Measurements from ENCODE around the gene JUND.

The JUND gene

DNA sequence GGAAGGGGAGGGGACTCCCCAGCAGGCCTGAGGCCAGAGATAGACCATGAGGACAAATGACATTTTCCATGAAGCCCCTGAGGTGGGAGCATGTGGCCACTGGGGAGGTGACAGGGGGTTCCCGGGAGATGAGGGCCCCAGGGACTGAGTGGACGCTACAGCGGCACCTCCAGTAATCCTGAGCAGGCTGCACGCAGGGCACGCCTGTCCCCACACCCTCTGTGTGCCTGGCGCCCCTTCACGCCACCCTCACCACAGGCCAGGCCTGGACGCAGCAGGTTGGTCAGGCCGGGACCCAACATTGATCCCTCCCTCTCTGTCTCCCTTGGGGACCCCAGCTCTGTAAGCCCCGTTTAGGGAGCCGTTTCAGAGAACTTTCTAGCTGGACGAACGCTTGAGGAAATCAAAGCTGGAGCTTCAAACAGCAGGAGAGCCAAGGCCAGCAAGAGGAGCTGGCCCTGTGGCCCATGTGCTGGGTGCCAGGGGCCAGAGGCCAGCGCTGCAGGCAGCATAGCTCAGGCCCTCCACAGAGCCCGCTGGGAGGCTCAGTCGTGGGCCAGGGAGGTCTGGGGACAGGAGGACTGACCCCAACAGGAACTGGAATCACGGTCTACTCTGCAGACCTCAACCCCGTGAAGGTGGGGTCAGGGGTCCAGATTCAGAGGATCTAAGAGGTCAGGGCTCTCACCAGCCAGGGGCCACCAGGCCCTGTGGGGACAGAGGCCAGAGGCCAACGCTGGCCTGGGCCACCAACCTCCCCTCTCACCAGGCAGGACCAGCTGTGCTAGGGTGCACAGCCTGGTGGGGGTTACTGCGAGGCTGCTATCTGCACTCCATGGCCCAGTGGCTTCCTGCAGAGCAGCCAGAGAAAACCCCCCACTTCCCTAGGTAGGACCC, 26.9 kb upstream of the JUND start:
- no peak for DNase-seq

DNA sequence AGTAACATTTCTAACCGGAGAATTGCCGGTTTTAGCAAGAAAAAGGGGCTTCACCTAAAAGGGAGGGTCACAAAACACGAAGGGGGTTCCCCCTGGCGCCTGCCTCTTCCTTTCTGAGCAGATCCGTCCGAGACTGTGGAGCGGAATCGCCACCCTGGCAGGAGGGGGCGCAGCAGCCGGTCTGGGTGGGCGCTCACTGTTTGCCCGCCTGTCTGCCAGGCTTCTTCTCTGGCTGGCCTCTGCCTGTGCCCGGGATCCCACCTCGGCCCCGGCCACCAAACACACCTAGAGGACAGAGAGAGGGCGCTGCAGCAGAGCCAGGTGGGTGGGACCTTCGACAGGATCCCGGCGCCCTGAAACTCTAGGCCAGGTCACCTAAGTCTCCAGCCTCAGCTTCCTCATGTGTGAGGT, 25.9 kb upstream of the JUND start:
- DNase-seq: no peak

DNA sequence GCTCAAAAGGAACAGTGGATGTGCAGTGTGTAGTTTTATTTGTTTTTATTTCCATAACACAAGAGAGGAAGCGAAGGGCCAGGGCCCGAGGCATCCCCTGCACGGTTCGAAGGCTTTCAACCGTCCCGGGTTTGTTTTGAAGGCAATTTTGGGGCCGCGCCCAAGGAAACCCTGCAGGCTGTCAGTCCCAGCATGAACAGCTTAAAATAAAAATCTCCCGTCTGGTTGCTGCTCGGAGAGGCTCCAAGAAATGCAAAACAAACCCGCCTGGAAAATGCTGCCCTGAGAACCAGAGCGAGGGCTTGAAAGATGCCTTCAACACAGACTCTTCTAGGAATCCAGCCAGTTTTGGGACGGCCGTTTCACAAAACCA, 25.5 kb upstream of the JUND start:
- DNase-seq: no peak

DNA sequence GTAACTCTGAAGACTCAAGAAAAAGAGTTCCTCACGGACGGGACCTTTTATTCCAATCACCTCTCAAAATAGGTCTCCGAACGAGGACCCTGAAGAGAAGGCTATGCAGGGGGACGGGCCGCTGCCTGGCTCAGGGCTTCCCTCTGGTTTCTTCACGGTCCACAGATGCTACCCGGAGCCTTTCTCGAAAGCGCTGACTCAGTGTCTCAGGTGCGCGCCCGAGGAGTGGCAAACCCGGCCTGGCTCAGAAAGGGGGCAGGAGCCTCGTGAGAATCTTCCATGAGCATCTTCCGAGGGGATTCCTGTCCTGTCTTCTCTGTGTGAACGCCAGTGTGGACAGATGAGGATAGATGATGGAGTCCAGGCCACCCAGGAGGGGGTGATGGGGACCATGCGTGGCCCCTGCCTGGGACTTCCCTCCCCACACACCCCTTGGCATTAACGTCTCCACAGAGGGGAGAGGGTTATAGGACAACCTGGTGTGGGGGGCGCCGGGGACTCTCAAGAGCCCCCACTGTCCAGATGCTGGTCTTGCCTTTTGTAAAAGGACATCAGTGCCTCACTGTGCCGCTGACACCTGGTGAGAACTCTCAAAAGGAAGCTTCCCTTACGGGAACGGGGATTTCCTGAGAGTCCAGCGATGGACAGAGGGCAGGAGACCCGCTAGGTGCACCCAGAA, 24.9 kb upstream of the JUND start:
- no peak for DNase-seq

DNA sequence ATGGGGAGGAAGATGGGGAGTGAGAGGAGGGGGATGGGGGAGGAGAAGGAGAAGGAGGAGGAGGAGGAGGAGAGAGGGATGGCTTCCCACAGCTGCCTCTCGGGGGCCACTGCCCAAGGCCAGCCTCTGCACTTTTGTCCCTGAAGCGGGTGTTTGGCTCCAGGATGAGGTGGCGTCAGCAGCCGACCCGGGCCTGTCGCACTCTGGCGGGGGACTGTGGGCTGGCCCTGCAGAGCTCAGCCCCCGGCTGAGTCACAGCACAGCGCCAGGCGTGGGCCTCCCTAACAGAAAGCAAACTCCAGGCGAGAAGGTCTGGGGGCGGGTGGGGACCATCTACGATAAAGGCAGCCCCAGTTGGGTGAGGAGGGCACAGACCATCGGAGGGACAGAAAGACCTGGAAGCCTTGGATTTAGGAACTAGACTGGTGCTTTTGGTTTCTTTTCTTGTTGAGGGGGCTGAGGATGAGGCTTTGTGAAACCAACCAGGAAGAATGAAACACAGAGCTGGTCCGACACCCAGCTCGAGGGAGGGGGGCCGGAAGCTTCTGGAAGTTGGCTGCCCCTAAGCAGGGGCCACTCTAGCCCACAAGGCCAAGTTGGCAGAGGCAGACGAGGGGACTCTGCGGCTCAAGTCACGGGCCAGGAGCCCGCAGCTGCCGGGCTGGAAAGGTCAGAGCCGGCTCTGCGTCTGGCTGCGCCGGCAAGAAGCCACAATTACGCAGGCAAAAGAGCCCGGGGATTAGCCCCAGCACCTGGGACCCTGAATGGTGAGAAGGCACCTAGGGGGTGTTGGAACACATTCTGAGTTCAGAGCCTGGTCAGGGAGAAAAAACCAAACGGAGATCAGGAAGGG, 23.3 kb upstream of the JUND start:
- peak; percentile 43 for DNase-seq

DNA sequence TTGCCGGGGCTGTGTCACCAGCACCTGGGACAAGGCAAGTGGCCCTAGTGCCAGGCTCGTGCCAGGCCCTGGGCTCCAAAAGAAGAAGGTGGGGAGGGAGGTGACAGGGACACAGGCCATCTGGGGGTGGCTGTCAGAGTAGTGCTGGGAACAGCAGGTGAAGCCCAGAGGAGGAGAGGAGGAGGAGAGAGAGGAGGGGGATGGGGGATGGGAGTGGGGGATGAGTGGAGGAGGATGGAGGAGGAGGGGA, 22.7 kb upstream of the JUND start:
- DNase-seq: no peak

DNA sequence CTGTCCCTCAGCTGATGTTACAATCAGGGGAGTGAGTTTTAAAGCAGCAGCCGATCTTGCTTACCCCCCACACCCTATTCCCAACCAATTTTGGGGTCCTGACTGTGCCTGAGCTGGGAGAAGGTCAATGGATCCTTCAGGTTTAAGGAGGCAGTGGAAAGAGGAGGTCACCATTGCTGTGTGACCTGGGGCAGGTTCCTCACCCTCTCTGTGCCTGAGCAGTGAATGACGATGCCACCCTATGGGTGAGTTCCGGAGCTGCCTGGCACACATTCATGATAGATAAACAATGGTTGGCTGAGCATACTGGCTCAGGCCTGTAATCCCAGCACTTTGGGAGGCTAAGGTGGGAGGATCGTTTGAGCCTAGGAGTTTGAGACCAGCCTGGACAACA, 20.3 kb upstream of the JUND start:
- DNase-seq: no peak

DNA sequence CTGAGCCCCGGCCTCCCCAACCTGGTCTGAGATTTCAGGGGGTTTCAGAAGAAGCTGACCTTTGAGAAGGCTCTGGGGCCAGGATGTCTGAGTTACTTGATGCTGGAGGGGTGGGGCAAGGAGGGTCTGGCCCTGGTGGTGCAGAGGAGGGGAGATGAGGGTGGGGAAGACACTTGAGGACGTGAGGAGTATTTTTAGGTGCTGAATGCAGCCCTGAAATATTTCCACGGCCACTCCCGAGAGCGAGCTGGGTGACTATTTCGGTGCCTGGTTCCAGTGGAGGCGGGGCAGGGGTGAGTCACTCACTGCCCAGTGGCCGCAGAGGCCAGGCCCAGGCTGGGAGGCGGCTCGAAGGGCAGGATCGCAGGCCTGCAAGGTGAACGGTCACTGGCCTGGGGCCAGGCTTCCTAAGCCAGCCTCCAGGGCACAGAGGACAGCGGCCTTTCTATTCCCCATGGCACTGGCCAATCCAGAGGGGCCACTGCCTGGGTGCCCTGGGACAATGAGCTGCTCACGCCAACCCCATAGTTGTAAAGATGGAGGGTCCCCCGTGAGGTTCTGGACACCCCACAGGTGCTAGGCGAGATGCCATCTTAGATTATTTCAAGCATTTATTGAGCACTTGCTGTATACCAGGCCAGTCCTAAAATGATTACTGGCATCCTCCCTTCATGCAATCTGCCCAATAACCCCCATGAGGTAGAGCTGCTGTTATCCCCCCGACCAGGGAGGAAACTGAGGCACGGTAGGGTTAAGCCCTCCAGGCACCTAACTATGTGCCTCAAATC, 19.7 kb upstream of the JUND start:
- no peak for DNase-seq

DNA sequence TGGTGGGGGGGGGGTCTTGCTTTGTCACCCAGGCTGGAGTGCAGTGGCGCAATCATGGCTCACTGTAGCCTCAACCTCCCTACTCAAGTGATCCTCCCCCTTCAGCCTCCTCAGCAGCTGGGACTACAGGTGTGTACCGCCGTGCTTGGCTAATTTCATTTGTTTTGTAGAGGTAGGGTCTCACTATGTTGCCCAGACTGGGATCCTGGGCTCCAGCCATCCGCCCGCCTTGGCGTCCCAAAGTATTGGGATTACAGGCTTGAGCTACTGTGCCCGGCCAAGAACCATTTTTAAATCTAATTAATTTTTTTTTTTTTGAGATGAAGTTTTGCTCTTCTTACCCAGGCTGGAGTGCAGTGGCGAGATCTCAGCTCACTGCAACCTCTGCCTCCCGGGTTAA, 18.2 kb upstream of the JUND start:
- DNase-seq: no peak

DNA sequence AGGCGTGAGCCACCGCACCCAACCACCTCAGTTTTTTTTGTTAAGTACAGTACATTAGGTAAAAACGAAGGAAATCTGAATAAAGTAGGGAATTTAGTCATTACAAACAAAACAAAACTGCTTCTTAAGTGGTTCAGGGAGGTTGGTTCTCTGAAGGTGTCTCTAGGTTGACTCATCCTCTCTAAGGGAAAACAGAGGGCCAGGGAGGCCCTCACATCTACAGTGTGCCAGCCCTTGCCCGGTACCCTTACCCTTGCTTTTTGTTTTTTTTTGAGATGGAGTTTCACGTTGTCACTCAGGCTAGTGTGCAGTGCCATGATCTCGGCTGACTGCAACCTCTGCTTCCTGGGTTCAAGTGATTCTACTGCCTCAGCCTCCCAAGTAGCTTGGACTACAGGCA, 17.2 kb upstream of the JUND start:
- DNase-seq: no peak

DNA sequence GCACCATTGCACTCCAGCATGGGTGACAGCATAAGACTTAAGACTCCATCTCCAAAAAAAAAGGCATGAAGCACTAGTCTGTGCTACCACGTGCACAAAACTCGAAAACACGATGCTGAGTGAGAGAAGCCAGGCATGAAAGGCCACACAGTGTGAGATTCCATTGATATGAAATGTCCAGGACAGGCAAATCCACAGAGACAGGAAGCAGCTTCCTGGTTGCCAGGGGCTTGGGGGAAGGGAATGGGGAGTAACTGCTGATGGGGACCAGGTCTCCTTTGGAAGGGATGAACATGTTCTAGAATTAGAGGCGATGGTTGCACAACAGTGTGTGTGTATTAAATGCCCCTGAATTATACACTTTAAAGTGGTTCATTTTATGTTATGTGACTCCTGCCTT, 15.9 kb upstream of the JUND start:
- no peak for DNase-seq

DNA sequence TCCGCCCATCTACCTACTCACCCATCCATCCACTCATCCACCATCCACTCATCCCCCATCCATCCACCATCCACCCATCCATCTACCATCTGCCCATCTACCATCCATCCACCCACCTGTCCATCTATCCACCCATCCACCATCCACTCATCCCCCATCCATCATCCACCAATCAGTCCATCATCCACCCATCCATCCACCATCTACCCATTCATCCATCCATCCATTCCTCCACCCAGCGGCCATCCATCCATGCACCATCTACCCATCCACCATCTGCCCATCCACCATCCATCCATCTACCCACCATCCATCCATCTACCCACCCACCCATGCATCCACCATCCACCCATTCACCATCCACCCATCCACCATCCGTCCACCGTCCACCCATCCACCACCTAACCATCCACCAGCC, 13.6 kb upstream of the JUND start:
- no peak for DNase-seq

DNA sequence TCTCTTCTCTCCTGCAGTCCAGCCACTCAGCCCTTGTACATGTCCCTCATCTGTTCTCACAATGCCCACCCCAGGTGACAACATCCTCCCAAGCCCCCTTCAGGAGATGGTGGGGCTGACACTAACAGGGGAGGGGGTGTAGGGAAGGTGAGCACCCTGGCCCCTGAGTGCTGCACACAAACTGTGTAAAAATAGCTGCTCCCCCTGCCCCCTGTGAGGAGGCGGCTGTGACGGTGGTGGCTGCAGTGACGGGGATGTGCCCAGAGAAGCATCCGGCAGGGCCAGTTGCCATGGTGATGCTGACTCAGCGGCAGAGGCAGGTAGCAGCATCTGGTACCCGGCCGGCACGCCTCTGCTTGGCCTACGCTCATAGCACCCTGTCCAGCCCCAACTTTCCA, 13.0 kb upstream of the JUND start:
- no peak for DNase-seq

DNA sequence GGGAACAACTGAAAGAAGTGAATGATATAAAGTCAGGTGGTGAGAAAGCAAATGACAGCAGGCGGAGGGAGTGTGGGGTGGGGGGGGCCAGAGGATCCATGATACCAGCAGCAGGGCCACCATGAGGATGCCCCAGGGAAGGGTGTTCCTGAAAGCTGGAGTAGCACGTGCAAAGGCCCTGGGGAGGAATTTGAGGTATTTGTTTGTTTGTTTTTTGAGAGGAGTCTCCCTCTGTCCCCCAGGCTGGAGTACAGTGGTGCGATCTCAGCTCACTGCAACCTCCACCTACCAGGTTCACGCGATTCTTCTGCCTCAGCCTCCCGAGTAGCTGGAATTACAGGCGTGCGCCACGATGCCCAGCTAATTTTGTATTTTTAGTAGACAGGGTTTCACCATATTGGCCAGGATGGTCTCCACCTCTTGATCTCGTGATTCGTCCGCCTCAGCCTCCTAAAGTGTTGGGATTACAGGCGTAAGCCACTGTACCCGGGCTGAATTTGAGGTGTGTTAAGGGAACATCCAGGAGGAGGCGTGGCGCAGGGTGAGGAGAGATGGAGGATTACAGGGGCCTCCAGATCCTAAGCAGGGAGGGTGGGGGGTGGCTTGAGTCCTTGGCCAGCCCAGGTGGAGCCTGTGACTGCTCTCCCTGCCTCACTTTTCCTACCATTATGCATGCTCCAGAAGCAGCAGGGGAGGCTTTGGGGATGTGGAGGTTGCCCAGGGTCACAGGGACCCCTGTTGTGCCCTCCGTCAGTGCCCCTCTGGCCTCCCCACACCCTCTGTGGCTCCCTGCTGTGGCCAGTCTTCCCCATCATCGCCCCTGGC, 12.4 kb upstream of the JUND start:
- no peak for DNase-seq

DNA sequence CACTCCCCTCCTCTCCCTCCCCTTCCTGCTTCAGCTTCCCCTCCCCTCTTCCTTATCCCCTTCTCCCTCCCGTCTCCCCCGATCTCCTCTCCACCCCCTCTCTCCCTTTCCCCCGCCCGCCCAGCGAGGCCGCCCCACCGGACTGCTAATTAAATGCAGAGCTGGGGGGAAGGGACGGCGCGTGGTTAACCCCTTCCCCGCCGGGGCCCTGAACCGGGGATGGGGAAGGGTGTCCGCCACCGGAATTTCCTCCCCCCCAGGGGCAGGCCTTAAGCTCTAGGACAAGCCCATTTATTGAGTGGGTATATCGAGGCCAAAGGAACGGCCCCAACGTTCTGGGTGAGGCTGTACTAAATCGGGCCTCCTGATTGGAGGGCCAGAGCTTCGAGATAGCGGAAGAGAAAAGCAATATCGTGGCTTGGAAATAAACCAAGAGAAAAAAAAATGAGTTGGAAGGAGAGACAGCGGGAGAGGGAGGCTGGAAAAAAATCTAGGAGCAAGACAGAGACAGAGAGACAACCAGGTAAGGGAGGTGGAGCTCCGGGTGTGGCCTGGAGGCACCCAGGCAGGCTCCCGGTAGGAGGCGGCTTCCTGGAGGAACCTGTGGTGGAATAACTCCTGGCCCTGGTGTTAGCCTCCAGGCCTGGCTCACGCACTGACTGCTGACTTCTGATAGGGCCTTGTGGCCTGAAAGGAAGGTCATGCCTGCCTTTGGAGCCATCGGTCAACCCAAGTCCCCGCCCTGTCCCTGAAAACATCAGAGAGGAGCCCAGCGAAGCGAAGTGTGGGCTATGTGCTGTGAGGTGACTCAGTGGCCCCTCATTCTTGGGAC, 11.6 kb upstream of the JUND start:
- DNase-seq: no peak

DNA sequence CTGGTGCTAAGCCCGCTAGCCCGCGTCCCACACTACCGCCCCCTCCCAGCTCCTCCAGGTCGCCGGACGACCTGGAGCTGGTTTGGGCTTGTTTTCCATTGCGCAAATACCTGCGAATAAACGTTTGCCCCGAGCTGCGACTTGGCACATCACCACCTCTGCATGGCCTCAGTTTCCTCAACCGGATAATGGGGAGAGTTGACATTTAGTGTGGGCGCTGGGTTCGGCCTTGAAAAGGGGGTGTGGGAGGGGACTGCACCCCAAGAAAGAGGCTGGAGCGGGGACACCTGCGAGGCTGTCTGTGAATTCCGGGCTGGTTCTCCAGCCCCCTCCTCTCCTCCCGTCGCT, 11.0 kb upstream of the JUND start:
- no peak for DNase-seq

DNA sequence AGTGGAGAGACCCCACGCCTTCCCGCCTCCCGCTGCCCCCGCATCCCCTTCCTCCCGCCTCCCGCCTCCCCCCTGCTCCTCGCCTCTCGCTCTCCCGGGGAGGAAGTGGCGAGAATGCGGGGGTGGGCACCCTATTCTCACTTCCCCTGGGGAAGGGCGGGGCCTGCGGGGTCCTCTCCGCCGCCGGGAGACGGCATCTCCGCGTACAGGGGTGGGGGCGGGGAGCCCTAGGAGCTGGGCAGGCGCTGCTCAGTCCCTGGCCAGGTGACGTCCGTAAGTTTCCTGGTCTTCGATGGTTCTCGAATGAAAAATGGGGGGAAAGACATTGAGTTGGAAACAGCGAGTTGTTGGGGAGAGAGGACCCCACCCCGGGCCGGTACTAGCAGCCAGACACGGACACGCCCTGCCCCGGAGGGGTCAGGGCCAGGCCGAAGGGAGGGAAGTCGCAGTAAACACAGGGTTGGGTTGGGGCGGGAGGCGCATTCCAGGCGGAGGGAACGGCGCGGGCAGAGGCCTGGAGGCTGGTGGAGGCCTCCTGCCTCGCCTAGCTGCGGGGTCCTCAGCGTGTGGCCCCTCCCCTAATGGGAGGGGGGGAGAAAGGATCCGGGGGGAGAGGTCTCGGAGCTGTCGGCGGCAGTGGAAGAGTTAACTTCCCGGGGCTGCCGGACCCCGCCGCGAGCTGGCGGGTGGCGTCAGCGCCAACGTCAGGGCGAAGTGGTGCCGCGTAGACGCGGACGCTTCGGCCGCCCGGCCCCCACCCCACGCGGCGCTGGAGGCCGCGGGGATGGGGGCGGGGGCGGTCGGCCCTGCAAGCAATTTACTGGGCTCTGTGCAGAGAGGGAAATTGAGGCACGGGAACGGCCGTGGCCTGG, 10.4 kb upstream of the JUND start:
- no peak for DNase-seq

DNA sequence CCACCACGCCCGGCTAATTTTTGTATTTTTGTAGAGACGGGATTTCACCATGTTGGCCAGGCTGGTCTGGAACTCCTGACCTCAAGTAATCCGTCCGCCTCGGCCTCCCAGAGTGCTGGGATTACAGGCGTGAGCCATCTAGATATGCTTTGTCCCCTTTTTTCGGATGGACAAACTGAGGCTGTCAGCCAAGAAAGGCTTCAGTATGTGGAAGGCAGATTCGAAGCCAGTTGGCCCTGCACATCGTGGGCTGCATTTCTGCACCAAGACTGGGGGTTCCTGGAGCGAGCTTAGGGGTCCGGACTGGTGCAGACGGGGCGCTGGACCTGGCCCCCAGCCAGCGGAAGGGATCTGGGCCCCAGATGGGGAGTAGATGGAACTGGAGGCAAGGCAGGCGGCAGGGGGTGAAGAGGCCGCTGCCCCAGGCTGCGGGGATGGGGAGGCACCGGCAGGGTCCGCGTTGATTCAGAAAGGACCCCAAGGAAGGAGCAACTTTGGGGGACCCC, 9.7 kb upstream of the JUND start:
- no peak for DNase-seq

DNA sequence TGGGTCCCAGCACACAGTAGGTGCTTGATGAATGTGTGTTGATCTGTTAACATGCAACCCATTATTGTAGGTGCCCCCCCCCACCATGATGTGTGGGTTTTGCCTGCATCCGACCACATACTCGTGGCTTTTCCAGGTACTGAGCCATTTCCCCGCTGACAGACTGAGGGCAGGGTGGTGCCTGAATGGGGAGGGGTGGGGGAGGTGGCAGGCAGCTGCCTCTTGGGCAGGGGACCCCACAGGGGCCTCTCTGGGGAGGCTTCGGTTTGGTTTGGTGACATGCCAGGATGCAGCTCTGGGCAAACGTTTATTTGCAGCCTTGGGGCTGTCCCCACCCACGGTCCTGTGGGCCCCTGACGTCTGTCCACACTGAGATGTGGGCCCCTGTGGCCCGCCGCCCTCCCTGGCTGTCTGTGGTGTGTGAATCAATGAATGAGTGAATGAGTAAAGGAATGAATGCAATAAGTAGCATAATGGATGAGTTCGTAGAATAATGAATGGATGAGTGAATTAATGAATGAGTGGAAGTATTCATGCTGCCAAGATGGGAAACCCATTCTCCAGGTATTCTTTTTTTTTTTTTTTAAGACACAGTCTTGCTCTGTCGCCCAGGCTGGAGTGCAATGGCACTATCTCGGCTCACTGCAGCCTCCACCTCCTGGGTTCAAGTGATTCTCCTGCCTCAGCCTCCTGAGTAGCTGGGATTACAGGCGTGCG, 9.0 kb upstream of the JUND start:
- DNase-seq: no peak

All from NCI-H2107 (cell line).